ENCODE data around the gene KCNQ1.

Gene KCNQ1

GRCh38 chr11:2742611-2743426 is 298.0 kb downstream of the KCNQ1 start:
- DNase-seq = no peak

- DNase-seq = no peak
These were observed 298.8 kb downstream of the KCNQ1 start for GRCh38 chr11:2743427-2744110.

- DNase-seq = no peak
These were observed 299.4 kb downstream of the KCNQ1 start for GRCh38 chr11:2744166-2744565.

GRCh38 chr11:2745511-2745910 is 300.7 kb downstream of the KCNQ1 start:
- DNase-seq = no peak

DNA sequence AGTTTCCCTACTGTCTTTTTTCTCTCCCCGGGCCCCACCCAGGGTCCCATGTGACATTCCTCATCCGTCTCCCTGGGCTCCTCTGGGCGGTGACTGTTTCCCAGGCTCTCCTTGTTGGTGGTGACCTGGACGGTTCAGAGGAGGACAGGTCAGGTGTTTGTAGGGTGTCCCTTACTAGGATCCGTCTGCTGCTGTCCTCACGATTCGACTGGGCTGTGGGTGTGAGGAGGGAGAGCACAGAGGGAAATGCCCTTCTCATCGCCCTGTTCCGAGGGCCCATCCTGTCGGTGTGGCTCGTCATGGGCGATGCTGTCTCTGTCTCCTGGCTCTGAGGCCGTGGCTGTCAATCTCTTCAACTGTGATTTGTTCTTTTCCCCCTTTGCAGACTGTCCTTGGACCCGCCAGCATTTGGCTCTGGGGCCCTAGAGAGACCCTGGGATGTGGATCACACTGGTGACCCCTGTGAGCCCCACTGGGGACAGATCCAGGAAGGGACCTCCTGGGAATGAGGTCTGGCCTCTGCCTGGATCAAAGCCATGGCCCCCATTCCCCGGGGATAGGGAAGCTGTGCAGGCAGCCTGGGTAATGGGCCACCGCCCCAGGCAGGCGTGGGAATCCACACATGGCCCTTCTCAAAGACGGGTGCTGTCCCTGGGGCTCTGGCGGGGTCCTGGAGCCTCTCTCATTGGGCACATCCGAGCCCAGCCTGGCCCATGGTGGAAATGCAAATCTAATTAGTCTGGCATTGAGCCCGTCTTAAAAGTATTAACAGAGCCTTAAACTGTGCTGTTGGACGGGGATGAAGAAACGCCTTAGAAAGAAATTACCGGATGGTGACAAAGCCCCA is 301.8 kb downstream of the KCNQ1 start:
- no peak for DNase-seq

DNA sequence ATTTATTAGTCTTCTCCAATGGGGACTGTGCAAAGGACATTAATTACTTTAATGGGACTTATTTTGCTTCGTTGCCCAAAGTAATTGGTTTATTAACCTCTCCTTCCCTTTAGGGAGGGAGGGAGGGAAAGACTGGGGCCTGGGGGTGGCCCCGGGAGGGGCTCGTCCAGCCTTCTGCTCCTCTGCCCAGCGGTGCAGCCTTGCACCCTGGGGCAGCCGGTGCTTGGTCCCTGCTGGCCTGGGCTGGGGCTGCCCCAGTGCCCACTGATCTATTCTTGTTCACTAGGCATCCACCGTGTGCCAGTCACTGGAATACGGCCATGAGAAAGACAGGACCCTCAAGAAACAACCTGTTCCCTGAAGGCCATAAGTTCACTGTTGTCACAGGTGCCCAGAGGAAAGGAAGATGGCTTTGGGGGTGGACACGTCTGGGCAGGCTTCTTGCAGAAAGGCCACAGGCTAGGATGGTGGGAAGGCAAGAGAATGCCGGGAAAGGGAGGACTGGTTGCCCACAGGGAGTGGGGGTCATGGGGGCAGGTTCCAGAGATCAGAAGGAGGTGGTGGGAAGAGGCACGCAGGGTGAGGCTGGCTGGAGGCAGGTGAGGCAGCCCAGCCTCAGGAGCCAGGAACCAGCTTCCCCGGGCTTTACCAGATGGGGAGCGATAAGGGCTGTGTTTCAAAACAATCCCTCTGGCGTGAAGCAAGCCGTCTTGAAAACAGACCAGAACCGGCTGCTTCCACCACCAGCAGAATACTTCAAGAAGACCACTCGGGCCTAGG is 302.6 kb downstream of the KCNQ1 start:
- no peak for DNase-seq

GRCh38 chr11:2748061-2748813 is 303.4 kb downstream of the KCNQ1 start:
- no peak for DNase-seq

DNA sequence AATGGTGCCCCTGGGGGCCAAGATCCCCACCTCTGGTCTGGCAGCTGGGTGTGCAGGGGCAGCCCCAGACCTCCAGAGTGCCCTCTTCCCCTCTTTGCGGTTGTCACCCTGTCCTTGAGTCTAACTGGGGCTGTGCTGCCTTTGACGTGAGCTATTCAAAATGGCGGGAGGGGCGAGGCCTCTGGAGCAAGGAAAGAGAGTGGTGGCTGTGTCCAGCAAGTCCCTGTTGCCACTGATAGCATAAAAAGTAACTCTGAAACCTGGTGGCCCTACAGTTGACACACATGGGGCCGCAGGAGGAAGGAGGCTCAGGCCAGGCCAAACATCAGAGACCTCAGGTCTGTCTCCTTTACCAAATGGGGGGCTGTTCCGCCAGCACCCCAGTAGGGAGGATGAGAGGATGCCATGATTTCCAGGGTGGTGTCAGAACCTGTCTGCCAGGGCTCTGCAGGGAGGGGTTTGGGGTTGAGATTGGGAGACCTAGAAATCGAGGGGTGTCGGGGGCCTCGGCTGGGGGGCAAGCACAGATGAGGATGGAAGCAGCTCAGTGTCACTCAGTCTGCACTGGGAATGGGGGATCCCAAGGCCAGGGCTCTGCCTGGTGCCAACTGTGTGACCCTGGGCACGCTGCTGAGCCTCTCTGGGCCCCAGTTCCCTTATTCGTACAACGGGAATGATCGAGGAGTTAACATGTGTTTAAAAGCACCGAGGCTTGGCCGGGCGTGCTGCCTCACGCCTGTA is 304.2 kb downstream of the KCNQ1 start:
- no peak for DNase-seq

- no peak for DNase-seq
These were observed 305.4 kb downstream of the KCNQ1 start for GRCh38 chr11:2750101-2750681.

DNA sequence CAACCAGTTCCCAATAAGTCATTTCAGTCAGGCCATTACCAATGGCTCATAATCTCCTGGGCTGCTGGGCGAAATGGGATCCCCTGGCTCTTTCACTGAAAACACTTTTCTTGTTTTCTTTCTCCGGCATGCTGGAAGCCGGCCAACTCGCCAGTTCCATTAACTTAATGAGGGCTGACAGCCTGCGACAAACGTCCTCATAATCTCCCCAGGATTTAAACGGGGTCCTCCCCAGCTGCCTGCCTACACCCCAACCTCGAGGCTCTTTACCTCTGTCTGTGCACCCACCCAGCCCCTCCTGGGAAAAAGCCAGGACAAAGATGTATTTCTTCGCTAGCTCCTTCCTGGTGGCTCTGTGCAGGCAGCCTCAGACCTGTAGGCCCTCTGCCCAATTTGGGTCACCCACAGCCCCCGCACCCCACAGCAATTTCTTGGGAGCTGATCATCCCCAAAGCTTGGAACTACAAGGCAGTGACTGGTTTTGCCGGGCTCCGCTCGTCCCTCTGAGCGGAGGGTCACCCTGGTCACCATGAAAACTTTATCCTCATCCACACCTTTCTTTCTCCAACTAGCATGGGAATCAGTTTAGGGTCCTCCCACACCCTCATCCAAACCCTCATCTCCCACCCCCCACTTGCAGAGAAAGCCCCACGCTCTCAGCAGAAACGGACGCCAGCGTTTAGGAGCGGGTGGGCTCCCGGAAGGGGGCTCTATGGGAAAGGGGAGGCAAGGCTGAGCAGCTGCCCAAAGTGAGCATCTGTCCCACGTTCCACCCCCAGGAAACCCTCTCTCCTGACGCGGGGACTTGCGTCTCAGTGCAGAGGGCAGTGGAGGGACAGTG is 306.1 kb downstream of the KCNQ1 start:
- DNase-seq = no peak

GRCh38 chr11:2751523-2752203 is 306.9 kb downstream of the KCNQ1 start:
- no peak for DNase-seq

DNA sequence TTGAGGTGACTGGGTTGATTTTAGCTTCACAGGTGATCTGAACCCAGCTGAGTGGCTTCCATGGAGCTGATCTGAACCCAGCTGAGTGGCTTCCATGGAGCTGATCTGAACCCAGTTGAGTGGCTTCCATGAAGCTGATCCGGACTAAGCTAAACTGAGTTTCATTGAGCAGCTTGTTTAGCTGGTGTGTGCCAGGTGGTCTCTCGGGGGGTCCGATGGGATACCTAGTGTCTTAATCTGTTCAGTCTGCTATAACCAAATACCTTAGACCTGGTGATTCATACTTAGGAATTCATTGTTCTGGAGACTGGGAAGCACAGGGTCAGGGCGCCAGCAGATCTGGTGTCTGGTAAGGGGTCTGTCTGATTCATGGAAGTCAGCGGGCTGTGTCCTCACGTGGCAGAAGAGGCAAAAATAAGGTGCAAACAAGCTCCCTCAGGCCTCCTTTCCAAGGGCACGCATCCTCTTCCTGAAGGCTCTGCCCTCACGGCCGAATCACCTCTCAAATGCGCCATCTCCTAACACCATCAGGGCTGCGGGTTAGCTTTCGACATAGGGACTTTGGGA is 307.5 kb downstream of the KCNQ1 start:
- DNase-seq = no peak

DNA sequence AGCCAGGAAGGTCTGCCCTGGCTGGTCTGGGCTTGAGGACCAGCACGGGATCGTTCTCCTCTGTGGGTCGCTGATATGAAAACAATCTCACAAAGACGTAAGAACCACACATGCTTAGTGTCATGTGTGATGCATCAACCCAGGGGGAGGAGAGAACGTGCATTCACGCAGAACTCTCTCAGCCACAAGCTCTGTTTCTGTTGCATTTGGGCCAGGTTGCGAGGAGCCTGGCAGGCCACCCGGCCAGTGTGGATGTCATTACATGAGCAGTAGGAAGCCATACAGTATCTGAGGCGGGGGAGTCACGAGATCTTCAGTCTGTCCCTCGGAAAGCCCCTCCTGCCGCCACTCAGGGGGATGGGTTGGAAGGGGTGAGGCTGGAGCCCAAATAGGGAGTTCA is 308.1 kb downstream of the KCNQ1 start:
- DNase-seq = no peak

GRCh38 chr11:2754008-2754407 is 309.2 kb downstream of the KCNQ1 start:
- DNase-seq = no peak

- DNase-seq = no peak
These were observed 310.3 kb downstream of the KCNQ1 start for GRCh38 chr11:2755071-2755470.

DNA sequence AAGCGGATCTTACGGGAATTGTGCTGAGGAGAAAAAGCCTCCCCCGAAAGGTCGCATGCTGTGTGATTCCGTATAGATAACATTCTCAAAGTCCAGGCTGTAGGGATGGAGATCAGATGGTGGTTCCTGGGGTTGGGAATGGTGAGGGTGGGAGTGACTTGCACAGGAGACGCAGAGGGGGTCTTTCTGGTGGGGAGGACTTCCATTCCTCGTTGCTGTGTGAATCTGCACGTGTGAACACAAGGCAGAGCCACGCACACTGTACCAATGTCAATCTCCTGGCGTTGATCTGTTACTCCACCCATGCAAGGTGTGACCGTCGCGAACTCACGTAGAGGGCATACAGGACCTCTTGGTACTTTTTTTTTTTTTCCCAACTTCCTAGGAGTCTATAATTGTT is 313.9 kb downstream of the KCNQ1 start:
- no peak for DNase-seq

- DNase-seq = no peak
These were observed 314.7 kb downstream of the KCNQ1 start for GRCh38 chr11:2759228-2760195.

Data from hematopoietic multipotent progenitor cell treated with erythropoietin and hydrocortisone succinate and interleukin-3 and kit ligand, for 6 days (in vitro differentiated cells).